ENCODE data around the gene CMSS1.
A peak's percentile ranks its signal among the peaks of the same experiment; 100 is the strongest.

The CMSS1 gene

GRCh38 chr3:100104817-100105413, 287.3 kb downstream of the CMSS1 start:
- no peaks in the 10 kb centered on the region for H3K27me3 Mint-ChIP-seq (ENCODE audit: low read depth)
- H3K9me3 Mint-ChIP-seq: peaks cover 7% of the 10 kb centered on the region
- H3K27ac Mint-ChIP-seq: peak overlapping the region; percentile 78
- H3K4me1 Mint-ChIP-seq (ENCODE audit: low read depth): peaks cover 33% of the 10 kb centered on the region
- H3K4me3 Mint-ChIP-seq: no peak overlapping the region
- peaks cover 7% of the 10 kb centered on the region for H3K36me3 Mint-ChIP-seq (ENCODE audit: low read depth)

GRCh38 chr3:100105501-100105900, 287.8 kb downstream of the CMSS1 start:
- H3K4me3 Mint-ChIP-seq: no peak overlapping the region
- peaks cover 7% of the 10 kb centered on the region for H3K9me3 Mint-ChIP-seq
- peaks cover 5% of the 10 kb centered on the region for H3K36me3 Mint-ChIP-seq (ENCODE audit: low read depth)
- no peaks in the 10 kb centered on the region for H3K27me3 Mint-ChIP-seq (ENCODE audit: low read depth)
- H3K4me1 Mint-ChIP-seq (ENCODE audit: low read depth): peaks cover 33% of the 10 kb centered on the region
- H3K27ac Mint-ChIP-seq: peak overlapping the region; percentile 78

- peaks cover 33% of the 10 kb centered on the region for H3K4me1 Mint-ChIP-seq (ENCODE audit: low read depth)
- no peak overlapping the region for H3K4me3 Mint-ChIP-seq
- H3K9me3 Mint-ChIP-seq: peaks cover 5% of the 10 kb centered on the region
- H3K27ac Mint-ChIP-seq: peak overlapping the region; percentile 78
- no peaks in the 10 kb centered on the region for H3K27me3 Mint-ChIP-seq (ENCODE audit: low read depth)
- H3K36me3 Mint-ChIP-seq (ENCODE audit: low read depth): peaks cover 5% of the 10 kb centered on the region
These were observed 288.4 kb downstream of the CMSS1 start for GRCh38 chr3:100106094-100106493.

- H3K27me3 Mint-ChIP-seq (ENCODE audit: low read depth): no peaks in the 10 kb centered on the region
- peak overlapping the region; percentile 4 for H3K27ac Mint-ChIP-seq
- peaks cover 4% of the 10 kb centered on the region for H3K9me3 Mint-ChIP-seq
- peaks cover 33% of the 10 kb centered on the region for H3K4me1 Mint-ChIP-seq (ENCODE audit: low read depth)
- peaks cover 3% of the 10 kb centered on the region for H3K36me3 Mint-ChIP-seq (ENCODE audit: low read depth)
- no peak overlapping the region for H3K4me3 Mint-ChIP-seq
These were observed 289.0 kb downstream of the CMSS1 start for GRCh38 chr3:100106531-100107141.

- peaks cover 33% of the 10 kb centered on the region for H3K4me1 Mint-ChIP-seq (ENCODE audit: low read depth)
- peaks cover 4% of the 10 kb centered on the region for H3K9me3 Mint-ChIP-seq
- no peaks in the 10 kb centered on the region for H3K27me3 Mint-ChIP-seq (ENCODE audit: low read depth)
- no peak overlapping the region for H3K4me3 Mint-ChIP-seq
- H3K36me3 Mint-ChIP-seq (ENCODE audit: low read depth): peaks cover 3% of the 10 kb centered on the region
- H3K27ac Mint-ChIP-seq: no peak overlapping the region
These were observed 289.7 kb downstream of the CMSS1 start for GRCh38 chr3:100107221-100107814.

- peaks cover 4% of the 10 kb centered on the region for H3K9me3 Mint-ChIP-seq
- no peak overlapping the region for H3K27ac Mint-ChIP-seq
- H3K27me3 Mint-ChIP-seq (ENCODE audit: low read depth): no peaks in the 10 kb centered on the region
- H3K4me1 Mint-ChIP-seq (ENCODE audit: low read depth): peaks cover 29% of the 10 kb centered on the region
- no peak overlapping the region for H3K4me3 Mint-ChIP-seq
- H3K36me3 Mint-ChIP-seq (ENCODE audit: low read depth): peaks cover 1% of the 10 kb centered on the region
These were observed 290.9 kb downstream of the CMSS1 start for GRCh38 chr3:100108464-100109079.

GRCh38 chr3:100110162-100110561, 292.5 kb downstream of the CMSS1 start:
- H3K27me3 Mint-ChIP-seq (ENCODE audit: low read depth): no peaks in the 10 kb centered on the region
- H3K9me3 Mint-ChIP-seq: peaks cover 4% of the 10 kb centered on the region
- no peak overlapping the region for H3K27ac Mint-ChIP-seq
- H3K4me1 Mint-ChIP-seq (ENCODE audit: low read depth): peaks cover 17% of the 10 kb centered on the region
- peaks cover 1% of the 10 kb centered on the region for H3K36me3 Mint-ChIP-seq (ENCODE audit: low read depth)
- H3K4me3 Mint-ChIP-seq: no peak overlapping the region

GRCh38 chr3:100111728-100112127, 294.1 kb downstream of the CMSS1 start:
- no peaks in the 10 kb centered on the region for H3K36me3 Mint-ChIP-seq (ENCODE audit: low read depth)
- H3K4me1 Mint-ChIP-seq (ENCODE audit: low read depth): peaks cover 3% of the 10 kb centered on the region
- no peaks in the 10 kb centered on the region for H3K27me3 Mint-ChIP-seq (ENCODE audit: low read depth)
- no peaks in the 10 kb centered on the region for H3K9me3 Mint-ChIP-seq
- no peak overlapping the region for H3K4me3 Mint-ChIP-seq
- no peak overlapping the region for H3K27ac Mint-ChIP-seq

- no peak overlapping the region for H3K4me3 Mint-ChIP-seq
- H3K27me3 Mint-ChIP-seq (ENCODE audit: low read depth): no peaks in the 10 kb centered on the region
- no peaks in the 10 kb centered on the region for H3K36me3 Mint-ChIP-seq (ENCODE audit: low read depth)
These were observed 296.2 kb downstream of the CMSS1 start for GRCh38 chr3:100113723-100114412.

GRCh38 chr3:100114413-100115030, 296.9 kb downstream of the CMSS1 start, which contains the start of gene FILIP1L:
Gene FILIP1L (minus strand): TSS chr3:100114501.
- Mint-ChIP-seq H3K27ac (no peak within 1 kb of the TSS), H3K4me3 (no peak within 1 kb of the TSS), H3K9me3 (no peaks in the 10 kb centered on the region), H3K4me1 (ENCODE audit: low read depth) (no peaks in the 10 kb centered on the region), H3K36me3 (ENCODE audit: low read depth) (no peaks in the 10 kb centered on the region), H3K27me3 (ENCODE audit: low read depth) (no peaks in the 10 kb centered on the region)

More at GRCh38 chr3:100113723-100114412, 296.2 kb downstream of the CMSS1 start:
- Mint-ChIP-seq H3K9me3 (no peaks in the 10 kb centered on the region), H3K27ac (no peak overlapping the region), H3K4me1 (ENCODE audit: low read depth) (no peaks in the 10 kb centered on the region)

- Mint-ChIP-seq H3K4me1 (ENCODE audit: low read depth) (no peaks in the 10 kb centered on the region), H3K36me3 (ENCODE audit: low read depth) (no peaks in the 10 kb centered on the region), H3K4me3 (no peak overlapping the region), H3K9me3 (no peaks in the 10 kb centered on the region), H3K27ac (no peak overlapping the region), H3K27me3 (ENCODE audit: low read depth) (no peaks in the 10 kb centered on the region)
These were observed 299.4 kb downstream of the CMSS1 start for GRCh38 chr3:100117093-100117492.

- no peak overlapping the region for H3K4me3 Mint-ChIP-seq
- H3K9me3 Mint-ChIP-seq: no peaks in the 10 kb centered on the region
- no peaks in the 10 kb centered on the region for H3K27me3 Mint-ChIP-seq (ENCODE audit: low read depth)
- H3K27ac Mint-ChIP-seq: no peak overlapping the region
- H3K4me1 Mint-ChIP-seq (ENCODE audit: low read depth): no peaks in the 10 kb centered on the region
- no peaks in the 10 kb centered on the region for H3K36me3 Mint-ChIP-seq (ENCODE audit: low read depth)
These were observed 302.4 kb downstream of the CMSS1 start for GRCh38 chr3:100120012-100120411.

- H3K4me1 Mint-ChIP-seq (ENCODE audit: low read depth): peaks cover 4% of the 10 kb centered on the region
- H3K36me3 Mint-ChIP-seq (ENCODE audit: low read depth): no peaks in the 10 kb centered on the region
- no peak overlapping the region for H3K27ac Mint-ChIP-seq
- no peaks in the 10 kb centered on the region for H3K9me3 Mint-ChIP-seq
- H3K4me3 Mint-ChIP-seq: no peak overlapping the region
- no peaks in the 10 kb centered on the region for H3K27me3 Mint-ChIP-seq (ENCODE audit: low read depth)
These were observed 303.0 kb downstream of the CMSS1 start for GRCh38 chr3:100120693-100121092.

- Mint-ChIP-seq H3K27me3 (ENCODE audit: low read depth) (no peaks in the 10 kb centered on the region), H3K4me1 (ENCODE audit: low read depth) (peaks cover 4% of the 10 kb centered on the region), H3K4me3 (no peak overlapping the region), H3K9me3 (no peaks in the 10 kb centered on the region), H3K27ac (no peak overlapping the region), H3K36me3 (ENCODE audit: low read depth) (no peaks in the 10 kb centered on the region)
These were observed 304.7 kb downstream of the CMSS1 start for GRCh38 chr3:100122321-100122720.

Measured in T-helper 1 cell treated with Interleukin-12 subunit alpha and Interleukin-12 subunit beta and Interleukin-4 antibody, amounts not matched to agents 30 μg/mL and 1 μg/mL, for 36 hours (primary cell).